Measurements from ENCODE around the gene DLGAP1. TPM values are rescaled to one million over a fixed set of nuclear protein-coding genes. Genes with fewer than 3 reads are reported as not detected.

Gene DLGAP1
- total RNA-seq, 1 experiment from 2014 or later = 0.07 TPM

DNA sequence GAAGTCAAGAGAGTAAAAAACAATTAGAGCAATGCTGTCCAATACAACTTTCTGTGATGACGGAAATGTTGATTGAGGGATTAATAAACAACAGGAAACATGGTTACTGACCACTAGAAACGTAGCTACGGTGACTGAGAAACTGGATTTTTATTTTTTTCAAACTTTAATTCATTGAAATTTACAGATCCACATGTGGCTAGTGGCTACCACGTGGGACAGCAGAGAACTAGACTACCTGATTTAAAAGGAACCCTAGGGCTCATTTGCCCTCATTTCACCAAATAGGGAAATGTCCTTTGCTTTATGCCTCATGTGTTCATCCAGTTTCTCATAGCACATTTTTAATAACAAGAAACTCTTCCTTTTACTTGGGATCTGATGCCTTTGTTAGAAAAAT, 592.1 kb downstream of the DLGAP1 start:
- H3K4me1 ChIP-seq = no peaks in the 10 kb centered on the region
- ChIA-PET POLR2A (no interaction called here), CTCF (interaction anchor here (0.7 kb wide), 1 partner anchor 137 kb away, joined by 3 read pairs; no protein-coding TSS in a partner anchor)
- no peaks in the 10 kb centered on the region for H3K36me3 ChIP-seq (ENCODE audit: control insufficient read depth, insufficient read depth, low read length)
- H3K4me1 Mint-ChIP-seq (ENCODE audit: low read depth, unreplicated experiment) = no peaks in the 10 kb centered on the region
- DNase-seq = no peak
- H3K36me3 Mint-ChIP-seq (ENCODE audit: insufficient read depth, unreplicated experiment) = no peaks in the 10 kb centered on the region
- H3K4me3 ChIP-seq (ENCODE audit: low read depth, low read length) = no peak overlapping the region
- H3K9me3 ChIP-seq = no peaks in the 10 kb centered on the region
- no peaks in the 10 kb centered on the region for H3K27me3 Mint-ChIP-seq (ENCODE audit: insufficient read depth, unreplicated experiment)
- H3K27ac Mint-ChIP-seq (ENCODE audit: unreplicated experiment) = no peak overlapping the region
- TF ChIP-seq, protein P1, sequence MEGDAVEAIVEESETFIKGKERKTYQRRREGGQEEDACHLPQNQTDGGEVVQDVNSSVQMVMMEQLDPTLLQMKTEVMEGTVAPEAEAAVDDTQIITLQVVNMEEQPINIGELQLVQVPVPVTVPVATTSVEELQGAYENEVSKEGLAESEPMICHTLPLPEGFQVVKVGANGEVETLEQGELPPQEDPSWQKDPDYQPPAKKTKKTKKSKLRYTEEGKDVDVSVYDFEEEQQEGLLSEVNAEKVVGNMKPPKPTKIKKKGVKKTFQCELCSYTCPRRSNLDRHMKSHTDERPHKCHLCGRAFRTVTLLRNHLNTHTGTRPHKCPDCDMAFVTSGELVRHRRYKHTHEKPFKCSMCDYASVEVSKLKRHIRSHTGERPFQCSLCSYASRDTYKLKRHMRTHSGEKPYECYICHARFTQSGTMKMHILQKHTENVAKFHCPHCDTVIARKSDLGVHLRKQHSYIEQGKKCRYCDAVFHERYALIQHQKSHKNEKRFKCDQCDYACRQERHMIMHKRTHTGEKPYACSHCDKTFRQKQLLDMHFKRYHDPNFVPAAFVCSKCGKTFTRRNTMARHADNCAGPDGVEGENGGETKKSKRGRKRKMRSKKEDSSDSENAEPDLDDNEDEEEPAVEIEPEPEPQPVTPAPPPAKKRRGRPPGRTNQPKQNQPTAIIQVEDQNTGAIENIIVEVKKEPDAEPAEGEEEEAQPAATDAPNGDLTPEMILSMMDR (IDR thresholded peaks at IDR 0.05; ENCODE audit: insufficient read depth in 1 of 2, low read depth in 1 of 2, low read length in 1 of 2, severe bottlenecking in 1 of 2, unreplicated experiment in 1 of 2) = no peak
- no peak overlapping the region for H3K4me3 Mint-ChIP-seq (ENCODE audit: unreplicated experiment)
- intact Hi-C loops (cut with micrococcal nuclease; ENCODE audit: unreplicated experiment) = no loop called here
- H3K27me3 ChIP-seq (replicated peaks; ENCODE audit: control insufficient read depth, insufficient read depth, low read length) = no peaks in the 10 kb centered on the region
- no TSS peak for BruUV-seq (replicated peaks)
- no peaks in the 10 kb centered on the region for H3K9me3 Mint-ChIP-seq (ENCODE audit: unreplicated experiment)

DNA sequence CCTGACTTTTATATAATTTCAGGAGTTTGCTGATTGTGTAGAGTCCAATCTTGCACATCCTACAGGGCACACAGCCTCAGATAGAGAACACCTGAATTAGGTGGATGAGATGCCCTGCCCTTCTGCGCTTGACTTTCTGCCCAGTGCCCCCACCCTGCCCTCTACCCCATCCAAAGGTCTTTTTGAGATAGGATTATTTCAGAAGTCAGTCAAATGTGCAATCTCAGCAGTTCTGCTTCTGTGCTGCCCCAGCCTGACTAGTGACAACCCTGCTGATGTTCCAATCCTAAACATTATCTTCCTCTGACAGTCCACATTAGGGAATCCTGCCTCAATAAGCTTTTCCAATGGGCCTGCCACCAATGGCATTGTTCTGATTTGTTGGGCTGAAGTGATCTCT, 593.6 kb downstream of the DLGAP1 start:
- no TSS peak for BruUV-seq (replicated peaks)
- POLR2A ChIA-PET = no interaction called here

DNA sequence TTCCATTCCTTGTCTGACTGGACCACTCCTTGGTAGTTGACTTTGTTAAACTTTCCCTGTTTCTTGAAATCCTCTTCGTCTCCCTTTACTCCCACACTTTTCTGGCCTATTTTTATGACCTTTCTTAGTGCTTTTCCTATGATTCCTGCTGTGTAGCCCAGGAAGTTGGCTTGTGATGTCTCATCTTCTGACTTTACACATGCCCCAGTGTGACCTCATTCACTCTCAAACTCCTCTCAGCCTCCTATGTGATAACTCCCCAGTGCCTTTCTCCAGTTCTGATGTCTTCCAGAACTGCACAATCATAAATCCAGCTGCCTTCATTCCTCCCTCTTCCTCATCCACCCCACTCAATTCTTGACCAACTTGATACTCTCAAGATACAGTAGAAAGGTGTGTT, 597.6 kb downstream of the DLGAP1 start:
- Histone ChIP-seq H3K4me3 (ENCODE audit: low read depth, low read length) (no peak overlapping the region), H3K4me1 (no peaks in the 10 kb centered on the region), H3K9me3 (no peaks in the 10 kb centered on the region), H3K36me3 (ENCODE audit: control insufficient read depth, insufficient read depth, low read length) (no peaks in the 10 kb centered on the region), H3K27me3 (replicated peaks; ENCODE audit: control insufficient read depth, insufficient read depth, low read length) (no peaks in the 10 kb centered on the region)
- Mint-ChIP-seq H3K4me3 (ENCODE audit: unreplicated experiment) (no peak overlapping the region), H3K27me3 (ENCODE audit: insufficient read depth, unreplicated experiment) (no peaks in the 10 kb centered on the region), H3K9me3 (ENCODE audit: unreplicated experiment) (no peaks in the 10 kb centered on the region), H3K36me3 (ENCODE audit: insufficient read depth, unreplicated experiment) (no peaks in the 10 kb centered on the region), H3K4me1 (ENCODE audit: low read depth, unreplicated experiment) (no peaks in the 10 kb centered on the region), H3K27ac (ENCODE audit: unreplicated experiment) (no peak overlapping the region)
- no peak for DNase-seq
- ChIA-PET POLR2A (no interaction called here), CTCF (no interaction called here)
- BruUV-seq (replicated peaks) = no TSS peak
- intact Hi-C loops (cut with micrococcal nuclease; ENCODE audit: unreplicated experiment) = no loop called here
- TF ChIP-seq, protein P1 (IDR thresholded peaks at IDR 0.05; ENCODE audit: insufficient read depth in 1 of 2, low read depth in 1 of 2, low read length in 1 of 2, severe bottlenecking in 1 of 2, unreplicated experiment in 1 of 2) = no peak

More for the DNA sequence above, 593.6 kb downstream of the DLGAP1 start:
- Mint-ChIP-seq H3K4me3 (ENCODE audit: unreplicated experiment) (no peak overlapping the region), H3K27ac (ENCODE audit: unreplicated experiment) (no peak overlapping the region), H3K27me3 (ENCODE audit: insufficient read depth, unreplicated experiment) (no peaks in the 10 kb centered on the region), H3K4me1 (ENCODE audit: low read depth, unreplicated experiment) (no peaks in the 10 kb centered on the region), H3K9me3 (ENCODE audit: unreplicated experiment) (no peaks in the 10 kb centered on the region), H3K36me3 (ENCODE audit: insufficient read depth, unreplicated experiment) (no peaks in the 10 kb centered on the region)
- TF ChIP-seq, protein P1 (IDR thresholded peaks at IDR 0.05; ENCODE audit: insufficient read depth in 1 of 2, low read depth in 1 of 2, low read length in 1 of 2, severe bottlenecking in 1 of 2, unreplicated experiment in 1 of 2) = no peak
- Histone ChIP-seq H3K36me3 (ENCODE audit: control insufficient read depth, insufficient read depth, low read length) (no peaks in the 10 kb centered on the region), H3K4me1 (no peaks in the 10 kb centered on the region), H3K27me3 (replicated peaks; ENCODE audit: control insufficient read depth, insufficient read depth, low read length) (no peaks in the 10 kb centered on the region), H3K9me3 (no peaks in the 10 kb centered on the region), H3K4me3 (ENCODE audit: low read depth, low read length) (no peak overlapping the region)
- intact Hi-C loops (cut with micrococcal nuclease; ENCODE audit: unreplicated experiment) = no loop called here
- CTCF ChIA-PET = no interaction called here
- no peak for DNase-seq

Measured in Caco-2 (cell line).